MM.1S (cell line): ENCODE data around the gene DDI1.

ENCODE experiments used
- DNase-seq: peaks from one replicate; pipeline ENCODE4 v3.0.0-alpha.2; 2015
- H2AFZ ChIP-seq: fragments of 300-600 bp; sonication (generic); 2 replicates; pipeline ENCODE4 v1.6.0; 2016; ENCODE audit warnings: antibody characterized with exemption, low read length
- H3F3A ChIP-seq: fragments of 300-600 bp; sonication (generic); 2 replicates; pipeline ENCODE4 v1.6.1; 2016; ENCODE audit warnings: mild to moderate bottlenecking, antibody characterized with exemption, low read length, moderate library complexity, mixed read lengths; ENCODE audit not compliant: insufficient read depth
- H3K27ac ChIP-seq: fragments of 300-600 bp; sonication (generic); 2 replicates; pipeline ENCODE4 v1.5.1; 2016; ENCODE audit warnings: mild to moderate bottlenecking, low read length
- H3K27me3 ChIP-seq: fragments of 300-600 bp; sonication (generic); replicated peaks from 2 replicates; pipeline ENCODE4 v1.6.0; 2016; ENCODE audit warnings: low read length; ENCODE audit not compliant: insufficient read depth
- H3K36me3 ChIP-seq: fragments of 300-600 bp; sonication (generic); replicated peaks from 2 replicates; pipeline ENCODE4 v1.6.1; 2016; ENCODE audit warnings: mild to moderate bottlenecking, low read length, mixed read lengths; ENCODE audit not compliant: insufficient read depth
- H3K4me1 ChIP-seq: fragments of 300-600 bp; sonication (generic); 2 replicates; pipeline ENCODE4 v1.6.1; 2016; ENCODE audit warnings: low read length, mixed read lengths
- H3K4me2 ChIP-seq: fragments of 300-600 bp; sonication (generic); 2 replicates; pipeline ENCODE4 v1.6.0; 2016; ENCODE audit warnings: low read depth, low read length
- H3K4me3 ChIP-seq: fragments of 300-600 bp; sonication (generic); 2 replicates; pipeline ENCODE4 v1.5.1; 2016; ENCODE audit warnings: low read length, mixed read lengths
- H3K79me2 ChIP-seq: fragments of 300-600 bp; sonication (generic); 2 replicates; pipeline ENCODE4 v1.6.1; 2016; ENCODE audit warnings: mixed run types, low read length, mixed read lengths
- H3K9ac ChIP-seq: fragments of 300-600 bp; sonication (generic); 2 replicates; pipeline ENCODE4 v1.6.1; 2016; ENCODE audit warnings: low read length, mixed read lengths
- H3K9me2 ChIP-seq: fragments of 300-600 bp; sonication (generic); replicated peaks from 2 replicates; pipeline ENCODE4 v1.6.1; 2016; ENCODE audit warnings: mild to moderate bottlenecking, low read length, mixed read lengths; ENCODE audit not compliant: insufficient read depth
- H3K9me3 ChIP-seq: fragments of 300-600 bp; sonication (generic); replicated peaks from 2 replicates; pipeline ENCODE4 v1.6.1; 2016; ENCODE audit warnings: mild to moderate bottlenecking, low read length, mixed read lengths; ENCODE audit not compliant: insufficient read depth
- H4K20me1 ChIP-seq: fragments of 300-600 bp; sonication (generic); 2 replicates; pipeline ENCODE4 v1.6.1; 2016; ENCODE audit warnings: mild to moderate bottlenecking, low read length, moderate library complexity, mixed read lengths; ENCODE audit not compliant: insufficient read depth
- EZH2 ChIP-seq: fragments of 300-600 bp; sonication (generic); optimal IDR thresholded peaks from 2 replicates; pipeline ENCODE3; 2017; ENCODE audit warnings: low read depth, mild to moderate bottlenecking, antibody characterized with exemption, low read length, mixed read lengths
- EZH2phosphoT487 ChIP-seq: fragments of 300-600 bp; sonication (generic); IDR thresholded peaks from 2 replicates; pipeline ENCODE4 v1.6.1; 2018; ENCODE audit warnings: antibody characterized with exemption, low read length
- TF ChIP-seq, protein P1 (sequence below): fragments of 300-600 bp; sonication (generic); IDR thresholded peaks from 2 replicates; pipeline ENCODE4 v1.5.1; 2016; ENCODE audit warnings: antibody characterized with exemption, low read length, mixed read lengths

Gene DDI1

DNA sequence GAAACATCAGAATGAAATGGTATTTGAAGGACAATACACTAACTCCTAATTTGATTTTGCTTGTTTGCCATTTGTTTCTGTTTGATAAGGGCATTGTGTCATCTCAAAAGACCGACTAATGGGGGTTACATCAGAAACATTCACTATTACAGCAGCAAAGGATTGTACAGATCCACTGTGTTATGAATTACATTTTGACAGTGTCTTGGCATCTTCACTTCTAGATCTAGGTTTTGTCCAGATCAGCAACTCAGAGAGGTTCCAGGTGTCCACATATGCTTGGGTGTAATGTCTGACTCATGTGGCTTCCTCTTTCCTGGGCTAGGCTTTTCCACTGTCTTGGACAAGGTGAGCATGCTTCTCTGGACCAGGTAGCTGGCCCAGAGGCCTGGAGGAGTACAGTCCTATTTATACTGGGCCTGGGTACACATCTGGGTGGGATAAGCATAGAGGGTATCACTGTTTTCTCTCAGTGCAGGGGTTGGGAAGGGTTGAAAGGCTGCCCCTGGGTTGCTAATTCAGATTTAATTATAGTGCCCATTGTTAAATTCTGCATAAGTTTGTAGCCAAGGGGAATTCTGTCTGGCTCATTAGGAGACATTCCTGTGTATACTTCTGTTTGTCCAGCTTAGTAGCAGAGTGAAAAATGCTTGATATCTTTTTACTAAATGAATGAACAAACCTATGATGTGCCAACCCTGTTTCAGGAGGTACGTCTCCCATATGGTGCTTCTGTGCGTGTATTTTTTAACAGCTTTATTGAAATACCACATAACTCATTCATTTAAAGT lies 23.8 kb downstream of the DDI1 start:
- no peak for DNase-seq
- H3K79me2 ChIP-seq, result no peaks in the 10 kb centered on the region
- no peaks in the 10 kb centered on the region for H3K4me1 ChIP-seq
- no peak overlapping the region for H3K9ac ChIP-seq
- H4K20me1 ChIP-seq, result no peaks in the 10 kb centered on the region
- no peaks in the 10 kb centered on the region for H3K9me2 ChIP-seq
- no peak overlapping the region for H3K27ac ChIP-seq
- H3K4me3 ChIP-seq, result no peak overlapping the region
- H3K9me3 ChIP-seq, result no peaks in the 10 kb centered on the region
- H3F3A ChIP-seq, result no peaks in the 10 kb centered on the region
- H3K27me3 ChIP-seq, result no peaks in the 10 kb centered on the region
- no peaks in the 10 kb centered on the region for H3K36me3 ChIP-seq
- no peak overlapping the region for H2AFZ ChIP-seq
- H3K4me2 ChIP-seq, result no peak overlapping the region
- TF ChIP-seq EZH2 (no peak), EZH2phosphoT487 (no peak)
- TF ChIP-seq, protein P1, sequence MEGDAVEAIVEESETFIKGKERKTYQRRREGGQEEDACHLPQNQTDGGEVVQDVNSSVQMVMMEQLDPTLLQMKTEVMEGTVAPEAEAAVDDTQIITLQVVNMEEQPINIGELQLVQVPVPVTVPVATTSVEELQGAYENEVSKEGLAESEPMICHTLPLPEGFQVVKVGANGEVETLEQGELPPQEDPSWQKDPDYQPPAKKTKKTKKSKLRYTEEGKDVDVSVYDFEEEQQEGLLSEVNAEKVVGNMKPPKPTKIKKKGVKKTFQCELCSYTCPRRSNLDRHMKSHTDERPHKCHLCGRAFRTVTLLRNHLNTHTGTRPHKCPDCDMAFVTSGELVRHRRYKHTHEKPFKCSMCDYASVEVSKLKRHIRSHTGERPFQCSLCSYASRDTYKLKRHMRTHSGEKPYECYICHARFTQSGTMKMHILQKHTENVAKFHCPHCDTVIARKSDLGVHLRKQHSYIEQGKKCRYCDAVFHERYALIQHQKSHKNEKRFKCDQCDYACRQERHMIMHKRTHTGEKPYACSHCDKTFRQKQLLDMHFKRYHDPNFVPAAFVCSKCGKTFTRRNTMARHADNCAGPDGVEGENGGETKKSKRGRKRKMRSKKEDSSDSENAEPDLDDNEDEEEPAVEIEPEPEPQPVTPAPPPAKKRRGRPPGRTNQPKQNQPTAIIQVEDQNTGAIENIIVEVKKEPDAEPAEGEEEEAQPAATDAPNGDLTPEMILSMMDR, result no peak

DNA sequence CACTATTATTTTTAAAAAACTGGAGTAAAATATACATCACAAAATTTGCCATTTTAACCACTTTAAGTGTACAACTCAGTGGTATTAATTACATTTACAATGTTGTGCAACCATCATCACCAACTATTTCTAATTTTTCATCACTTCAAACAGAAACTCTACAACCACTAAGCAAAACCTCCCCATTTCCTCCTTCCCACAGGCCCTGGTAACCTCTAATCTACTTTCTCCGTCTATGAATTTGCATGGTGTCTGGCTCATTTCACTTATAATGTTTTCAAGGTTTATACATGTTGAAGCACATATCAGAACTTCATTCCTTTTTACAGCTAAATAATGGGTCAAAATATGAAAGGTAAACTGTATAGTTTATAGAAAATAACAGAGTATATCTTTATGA lies 24.4 kb downstream of the DDI1 start:
- Histone ChIP-seq H3K9me2 (no peaks in the 10 kb centered on the region), H3K27me3 (no peaks in the 10 kb centered on the region), H3K4me3 (no peak overlapping the region), H3K36me3 (no peaks in the 10 kb centered on the region), H3K27ac (no peak overlapping the region), H2AFZ (no peak overlapping the region), H4K20me1 (no peaks in the 10 kb centered on the region), H3K9me3 (no peaks in the 10 kb centered on the region), H3K4me1 (no peaks in the 10 kb centered on the region), H3K4me2 (no peak overlapping the region), H3F3A (no peaks in the 10 kb centered on the region), H3K9ac (no peak overlapping the region), H3K79me2 (no peaks in the 10 kb centered on the region)
- DNase-seq, result no peak
- TF ChIP-seq EZH2 (no peak), EZH2phosphoT487 (no peak)
- TF ChIP-seq, protein P1, result no peak

DNA sequence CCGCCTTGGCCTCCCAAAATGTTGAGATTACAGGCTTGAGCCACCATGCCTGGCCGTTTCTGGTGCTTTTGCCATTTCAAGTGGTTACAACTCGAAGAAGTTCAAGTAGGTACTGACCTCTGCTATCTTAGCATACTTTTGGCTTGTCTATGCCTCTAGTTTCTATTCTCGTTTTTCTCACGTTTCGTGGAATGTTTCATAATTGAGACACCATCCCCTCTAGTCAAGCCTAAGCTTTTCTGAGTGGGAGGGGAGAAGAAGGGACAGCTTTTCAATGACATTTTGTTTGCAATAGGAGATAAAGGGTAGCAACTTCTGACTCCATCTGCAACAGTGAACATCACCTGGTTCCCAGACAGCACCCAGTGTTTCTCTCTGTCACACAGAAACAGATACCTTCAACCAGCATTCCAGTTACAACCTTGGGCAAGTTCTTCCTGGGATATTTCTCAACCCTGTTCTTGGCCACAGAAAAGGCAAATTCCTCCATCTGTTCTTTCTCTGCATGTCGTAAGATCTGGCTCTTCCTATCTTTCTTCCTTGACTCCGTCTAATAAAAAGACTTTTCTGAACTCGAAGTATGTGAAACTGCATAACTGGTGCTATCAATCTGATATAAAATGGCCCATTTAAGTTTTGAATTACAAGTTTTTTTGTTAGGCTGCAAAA lies 25.5 kb downstream of the DDI1 start:
- DNase-seq, result no peak
- H3F3A ChIP-seq, result no peaks in the 10 kb centered on the region
- H3K36me3 ChIP-seq, result no peaks in the 10 kb centered on the region
- H3K4me3 ChIP-seq, result no peak overlapping the region
- no peak for TF ChIP-seq EZH2
- TF ChIP-seq, protein P1, result no peak
- no peak for TF ChIP-seq EZH2phosphoT487
- H3K9me3 ChIP-seq, result no peaks in the 10 kb centered on the region
- no peak overlapping the region for H3K9ac ChIP-seq
- no peaks in the 10 kb centered on the region for H3K27me3 ChIP-seq
- no peaks in the 10 kb centered on the region for H3K9me2 ChIP-seq
- no peak overlapping the region for H3K4me2 ChIP-seq
- H3K27ac ChIP-seq, result no peak overlapping the region
- no peaks in the 10 kb centered on the region for H3K79me2 ChIP-seq
- H4K20me1 ChIP-seq, result no peaks in the 10 kb centered on the region
- H3K4me1 ChIP-seq, result no peaks in the 10 kb centered on the region
- H2AFZ ChIP-seq, result no peak overlapping the region
